ENCODE results near the gene HTR1B.

HTR1B gene

GRCh38 chr6:77455271-77455670 is 8.0 kb downstream of the HTR1B start:
- no peak for DNase-seq

- DNase-seq: no peak
These were observed 8.9 kb downstream of the HTR1B start for GRCh38 chr6:77454386-77454785.

GRCh38 chr6:77451466-77451865 is 11.8 kb downstream of the HTR1B start:
- DNase-seq: no peak

GRCh38 chr6:77450924-77451323 is 12.4 kb downstream of the HTR1B start:
- DNase-seq: no peak

GRCh38 chr6:77448546-77448945 is 14.7 kb downstream of the HTR1B start:
- no peak for DNase-seq

- no peak for DNase-seq
These were observed 16.0 kb downstream of the HTR1B start for GRCh38 chr6:77447254-77447653.

GRCh38 chr6:77446249-77446648 is 17.0 kb downstream of the HTR1B start:
- no peak for DNase-seq

GRCh38 chr6:77445214-77445613 is 18.1 kb downstream of the HTR1B start:
- DNase-seq: no peak

- DNase-seq: no peak
These were observed 22.9 kb downstream of the HTR1B start for GRCh38 chr6:77440206-77440976.

- DNase-seq: no peak
These were observed 29.4 kb downstream of the HTR1B start for GRCh38 chr6:77433888-77434287.

- no peak for DNase-seq
These were observed 32.8 kb downstream of the HTR1B start for GRCh38 chr6:77430504-77430903.

GRCh38 chr6:77425671-77426070 is 37.6 kb downstream of the HTR1B start:
- no peak for DNase-seq

- no peak for DNase-seq
These were observed 38.1 kb downstream of the HTR1B start for GRCh38 chr6:77425216-77425615.

GRCh38 chr6:77424761-77425160 is 38.5 kb downstream of the HTR1B start:
- DNase-seq: no peak

- DNase-seq: no peak
These were observed 46.5 kb downstream of the HTR1B start for GRCh38 chr6:77416839-77417238.

- DNase-seq: no peak
These were observed 47.6 kb downstream of the HTR1B start for GRCh38 chr6:77415706-77416105.

All from stimulated activated naive CD4-positive, alpha-beta T cell (primary cell).